ENCODE data around the gene PTPMT1.
A peak's percentile ranks its signal among the peaks of the same experiment; 100 is the strongest.

Gene PTPMT1

DNA sequence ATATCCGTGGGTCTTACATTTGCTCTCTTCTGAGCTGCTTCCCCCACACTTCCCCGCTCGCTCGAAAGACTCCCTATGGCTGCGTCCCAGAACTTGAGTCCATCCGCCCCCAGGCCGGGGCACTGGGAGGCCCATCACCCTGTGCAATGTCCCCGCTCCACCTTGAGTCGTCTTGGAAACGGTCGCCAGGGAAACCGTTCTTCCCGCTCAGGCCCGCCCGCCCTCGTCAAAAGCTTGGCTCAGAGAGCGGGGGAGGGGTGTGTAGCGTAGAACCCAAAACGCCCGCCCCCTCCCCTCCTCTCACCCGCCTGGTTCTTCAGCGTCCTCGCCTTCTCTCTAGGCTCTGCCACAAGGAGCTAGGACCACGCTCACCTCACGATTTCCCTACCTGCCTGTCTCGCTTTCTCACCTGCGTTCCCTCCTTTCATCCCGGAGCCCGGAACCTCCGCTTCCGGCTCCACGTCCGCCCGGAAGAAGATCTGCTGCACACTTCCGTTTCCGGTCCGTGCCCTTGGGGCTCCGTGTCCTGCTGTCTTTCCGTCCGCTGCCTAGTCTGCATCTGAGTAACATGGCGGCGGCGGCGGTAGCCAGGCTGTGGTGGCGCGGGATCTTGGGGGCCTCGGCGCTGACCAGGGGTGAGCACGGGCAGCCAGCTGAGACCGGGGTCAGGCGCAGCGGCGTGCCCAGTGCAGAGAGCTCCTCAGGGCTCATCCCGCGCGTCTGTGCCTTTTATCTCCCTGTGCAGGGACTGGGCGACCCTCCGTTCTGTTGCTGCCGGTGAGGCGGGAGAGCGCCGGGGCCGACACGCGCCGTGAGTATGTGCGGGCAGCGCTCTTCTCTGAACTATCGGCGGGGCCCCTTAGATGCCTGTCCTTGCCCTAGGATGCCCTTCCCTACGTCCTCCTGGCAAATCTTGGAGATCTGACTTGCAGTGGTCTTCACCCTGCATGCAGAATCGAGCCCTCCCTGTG is 13.4 kb downstream of the PTPMT1 start, which contains the start of the genes KBTBD4 and NDUFS3:
TSS of gene KBTBD4 (minus strand) at position 447 of the 971 bp plus-strand sequence. CDS start at position 428, 19 bp downstream.
TSS of gene NDUFS3 (plus strand) at position 551 of the 971 bp plus-strand sequence. CDS start at position 569, 18 bp downstream.
- DNase-seq (ENCODE audit: low spot score): peak; percentile 95

DNA sequence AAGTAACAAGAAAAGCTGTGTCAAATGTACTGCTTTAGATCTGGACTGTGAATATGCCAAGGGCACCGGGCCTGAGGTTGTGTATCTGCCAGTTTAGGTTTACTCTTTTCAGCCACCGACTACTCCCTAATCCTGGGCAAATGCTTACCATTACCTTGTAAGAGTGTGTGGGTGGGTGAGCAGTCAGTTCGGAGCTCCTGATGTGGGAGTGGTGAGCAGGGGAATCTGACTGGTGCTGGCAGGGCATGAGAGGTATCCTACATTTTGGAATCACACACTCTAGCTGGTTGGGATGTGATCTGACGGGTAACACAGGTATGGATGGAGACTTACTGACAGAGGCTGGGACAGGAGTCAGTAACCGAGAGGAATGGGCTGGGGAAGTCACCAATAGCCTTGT is 18.4 kb downstream of the PTPMT1 start:
- no peak for DNase-seq (ENCODE audit: low spot score)

DNA sequence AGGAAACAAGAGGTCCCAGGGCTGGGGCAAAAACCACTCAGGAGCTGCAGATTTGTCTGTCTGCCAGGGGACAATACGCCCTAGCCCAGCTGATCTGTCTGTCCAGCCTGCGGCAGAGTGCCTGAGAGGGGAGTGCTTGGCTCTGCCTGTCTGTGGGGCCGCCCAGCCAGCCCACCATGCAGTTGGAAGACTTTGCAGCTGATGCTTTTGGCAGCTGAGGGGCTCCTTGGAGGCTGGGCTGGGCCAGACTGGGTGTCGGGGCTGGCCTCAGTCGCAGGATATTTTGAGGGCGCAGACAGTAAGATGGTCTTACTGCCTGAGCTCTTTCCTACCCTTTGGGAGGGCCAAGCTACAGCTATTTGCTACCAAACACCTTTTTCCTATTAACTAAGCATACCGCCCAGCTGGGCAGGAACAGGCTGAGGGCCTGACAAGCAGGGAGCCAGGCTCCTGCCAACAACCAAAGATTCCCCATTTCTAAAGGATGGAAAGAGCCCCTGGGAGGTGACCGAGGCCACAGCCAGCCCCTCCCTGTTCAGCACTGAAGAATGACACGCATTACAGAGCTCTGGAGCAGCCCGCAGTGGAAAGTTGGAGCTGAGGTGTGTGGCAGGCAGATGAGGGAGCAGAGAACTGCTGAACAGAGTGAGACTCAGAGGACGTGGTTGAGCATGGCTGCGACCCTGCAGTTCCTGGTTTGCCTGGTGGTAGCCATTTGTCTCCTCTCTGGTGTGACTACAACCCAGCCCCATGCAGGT is 20.9 kb downstream of the PTPMT1 start, which contains the start of gene FAM180B:
TSS of gene FAM180B (plus strand) at position 581 of the 758 bp plus-strand sequence. CDS start at position 672, 91 bp downstream.
- peak; percentile 78 for DNase-seq (ENCODE audit: low spot score)

DNA sequence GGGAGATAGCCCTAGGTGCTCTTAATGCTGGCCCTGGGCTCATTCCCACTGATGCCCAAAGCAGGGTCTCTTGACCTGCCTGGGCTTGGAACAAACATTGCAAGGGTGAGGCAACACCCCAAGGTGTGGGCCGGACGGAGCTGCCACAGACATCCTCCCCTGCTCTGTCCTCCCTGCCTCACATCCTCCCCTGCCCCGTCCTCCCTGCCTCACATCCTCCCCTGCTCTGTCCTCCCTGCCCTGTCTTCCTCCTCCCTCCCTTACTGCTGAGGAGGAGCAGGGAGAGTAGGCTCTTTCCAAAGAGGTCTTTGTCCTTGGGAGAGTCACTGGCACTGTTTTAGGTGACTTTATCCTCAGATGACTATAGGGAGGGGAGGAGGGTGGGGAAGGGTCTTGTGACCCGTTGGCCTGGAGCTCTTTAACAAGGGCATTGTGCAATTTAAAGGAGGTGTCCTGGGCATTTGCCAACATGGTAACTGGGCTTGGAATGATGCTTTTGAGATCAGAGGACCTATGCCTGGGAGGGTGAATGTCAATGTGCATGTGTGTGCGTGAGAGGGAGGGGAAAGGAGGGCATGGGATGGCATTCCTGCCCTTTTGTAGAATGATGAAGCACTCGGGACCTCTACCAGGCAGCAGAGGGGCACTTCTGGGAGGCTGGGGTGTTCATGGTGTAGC is 21.8 kb downstream of the PTPMT1 start:
- DNase-seq (ENCODE audit: low spot score): no peak

DNA sequence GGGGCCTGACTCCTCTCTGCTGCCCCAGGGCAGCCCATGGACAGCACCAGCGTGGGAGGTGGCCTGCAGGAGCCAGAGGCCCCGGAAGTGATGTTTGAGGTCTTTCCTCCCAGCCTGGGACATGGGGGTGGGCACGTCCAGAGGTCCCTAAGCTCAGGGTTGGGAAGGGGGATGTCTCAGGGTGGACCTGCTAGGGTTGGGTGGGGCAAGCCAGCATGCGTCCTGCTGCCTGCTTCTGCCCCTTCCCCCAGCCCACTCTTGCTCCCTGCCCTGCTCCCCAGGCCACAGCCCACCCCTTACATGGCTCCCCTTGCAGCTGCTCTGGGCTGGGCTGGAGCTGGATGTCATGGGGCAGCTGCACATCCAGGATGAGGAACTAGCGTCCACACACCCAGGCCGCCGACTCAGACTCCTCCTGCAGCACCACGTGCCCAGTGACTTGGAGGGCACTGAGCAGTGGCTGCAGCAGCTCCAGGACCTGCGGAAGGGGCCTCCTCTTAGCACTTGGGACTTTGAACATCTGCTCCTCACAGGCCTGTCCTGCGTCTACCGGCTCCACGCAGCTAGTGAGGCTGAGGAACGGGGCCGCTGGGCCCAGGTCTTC is 22.4 kb downstream of the PTPMT1 start:
- DNase-seq (ENCODE audit: low spot score): no peak

DNA sequence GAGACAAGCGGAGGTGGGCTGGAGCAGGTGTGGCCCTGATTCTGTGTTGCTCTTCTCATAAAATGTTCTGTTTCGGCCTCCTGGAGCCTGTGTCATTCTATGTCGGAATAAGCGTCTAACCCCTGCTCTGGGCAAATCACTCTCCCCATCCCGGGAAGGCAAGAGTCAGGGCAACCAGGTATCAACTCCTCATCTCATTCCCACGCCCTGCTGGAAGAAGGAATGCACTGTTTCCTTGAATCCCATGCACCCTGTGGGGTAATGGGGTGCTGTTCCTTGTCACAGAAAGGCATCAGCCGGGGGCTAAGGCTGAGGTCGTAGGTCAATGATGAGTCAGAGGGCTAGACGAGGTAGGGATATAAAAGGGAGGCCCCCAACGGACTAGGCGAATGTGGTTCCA is 23.7 kb downstream of the PTPMT1 start:
- no peak for DNase-seq (ENCODE audit: low spot score)

DNA sequence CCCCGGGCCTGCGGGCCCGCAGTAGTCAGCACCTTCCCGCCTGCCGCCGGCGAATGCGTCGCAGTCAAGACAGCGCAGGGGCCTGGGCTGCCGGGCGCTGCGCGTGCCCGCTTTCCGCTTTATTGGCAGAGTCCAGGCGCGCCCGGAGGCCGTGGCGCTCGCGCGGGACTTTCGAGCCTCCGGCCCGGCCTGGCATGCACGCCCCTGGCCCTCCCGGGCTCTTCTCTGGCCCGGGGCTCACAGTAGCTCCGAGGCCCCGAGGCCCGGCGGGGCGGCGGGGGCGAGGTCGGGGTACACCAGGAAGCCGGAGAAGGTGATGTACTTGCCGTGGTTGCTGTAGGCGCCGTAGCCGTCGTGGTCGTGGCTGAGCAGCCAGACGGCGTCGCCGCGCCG is 24.2 kb downstream of the PTPMT1 start:
- no peak for DNase-seq (ENCODE audit: low spot score)

DNA sequence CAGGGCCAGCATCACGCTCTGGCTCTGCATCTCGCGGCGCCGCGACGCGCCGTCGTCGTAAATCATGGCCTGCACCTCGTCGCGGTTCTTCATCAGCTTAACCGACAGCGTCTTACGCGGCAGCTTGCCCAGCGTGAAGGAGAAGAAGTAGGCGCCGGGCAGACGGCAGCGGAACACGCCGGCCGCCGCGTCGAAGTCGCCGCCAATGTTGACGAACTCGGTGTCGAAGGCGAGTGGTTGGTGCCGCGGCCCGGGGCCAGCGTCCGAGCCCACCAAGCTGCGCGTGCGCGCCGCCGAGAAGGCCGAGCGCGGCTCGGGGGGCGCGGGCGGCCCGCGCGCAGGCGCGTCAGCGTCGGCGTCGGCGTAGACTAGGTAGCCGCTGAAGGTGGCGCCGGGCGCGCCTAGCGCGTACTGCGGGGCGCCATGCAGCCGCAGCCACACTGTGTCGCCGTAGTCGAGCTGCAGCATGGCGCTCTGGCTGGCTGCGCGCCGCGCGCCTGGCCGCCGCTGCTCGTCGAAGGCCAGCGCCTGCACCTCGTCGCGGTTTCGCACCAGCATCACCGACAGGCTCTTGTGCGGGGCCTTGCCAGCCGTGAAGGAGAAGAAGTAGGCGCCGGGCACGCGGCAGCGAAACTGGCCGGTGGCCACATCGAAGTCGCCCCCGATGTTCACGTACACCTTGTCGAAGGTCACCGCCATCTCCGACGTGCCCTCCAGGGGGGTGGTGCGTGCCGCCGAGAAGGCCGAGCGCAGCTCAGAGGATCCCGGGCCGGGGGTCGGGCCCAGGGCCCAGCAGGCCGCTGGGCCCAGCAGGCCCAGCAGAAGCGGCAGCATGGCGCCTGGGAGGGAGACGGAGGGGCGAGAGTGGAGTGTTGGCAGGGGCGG is 24.8 kb downstream of the PTPMT1 start:
- DNase-seq (ENCODE audit: low spot score): peak; percentile 81

DNA sequence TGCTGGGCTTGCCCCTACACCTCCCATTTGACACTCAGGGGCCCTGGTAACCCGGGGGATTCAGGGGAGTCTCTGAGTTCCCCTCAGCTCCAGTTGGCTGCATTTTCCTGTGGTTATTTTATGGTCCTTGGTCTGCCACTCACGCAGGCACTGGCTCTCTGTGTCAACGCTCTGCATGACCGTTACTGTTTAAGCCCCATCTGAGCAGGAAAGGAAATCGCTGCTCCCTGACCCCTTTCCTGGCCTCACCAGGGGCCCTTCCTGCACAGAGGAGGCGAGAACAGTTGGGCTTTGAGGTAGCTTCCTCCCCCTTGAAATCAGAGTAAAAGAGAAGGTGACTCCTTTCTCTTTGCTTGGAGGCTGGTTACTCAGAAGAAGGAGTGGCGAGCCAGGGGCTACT is 26.4 kb downstream of the PTPMT1 start:
- DNase-seq (ENCODE audit: low spot score): no peak

DNA sequence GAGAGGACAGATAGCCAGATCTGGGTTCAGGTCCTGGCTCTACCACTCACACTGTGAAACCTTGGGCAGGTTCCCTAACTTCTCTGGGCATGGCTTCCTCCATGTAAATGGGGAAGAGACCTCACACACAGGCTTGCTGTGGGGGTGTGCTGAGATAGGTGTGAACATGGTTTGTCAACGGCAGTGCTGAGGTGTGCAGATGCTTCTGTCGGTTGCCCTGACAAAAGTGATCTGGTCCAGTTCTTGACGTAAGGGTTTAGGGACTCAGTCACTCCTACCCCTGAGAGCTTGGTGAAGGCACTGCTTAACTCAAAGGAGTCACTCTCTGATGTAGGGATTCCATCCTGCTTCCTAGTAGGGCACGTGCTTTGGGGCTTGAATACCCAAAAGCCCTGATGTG is 26.9 kb downstream of the PTPMT1 start:
- no peak for DNase-seq (ENCODE audit: low spot score)

DNA sequence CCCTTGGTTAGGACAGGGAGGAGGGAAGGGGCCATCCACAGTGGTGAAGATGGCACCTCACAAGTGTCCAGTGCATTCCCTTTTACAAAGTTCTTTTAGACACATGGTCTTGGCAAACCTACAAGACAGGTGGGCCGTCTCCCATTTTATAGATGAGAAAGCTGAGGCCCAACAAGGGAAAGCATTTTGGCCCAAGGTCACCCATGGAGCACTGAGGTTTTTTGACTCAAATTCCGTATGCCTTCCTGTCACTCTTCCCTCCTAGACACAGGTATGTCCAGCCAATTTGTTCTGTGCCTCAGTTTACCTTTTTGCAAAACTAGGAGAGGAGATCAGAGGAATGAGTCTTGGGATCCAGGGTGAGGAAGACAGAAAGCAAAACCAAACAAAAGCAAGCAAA is 27.6 kb downstream of the PTPMT1 start:
- DNase-seq (ENCODE audit: low spot score): no peak

DNA sequence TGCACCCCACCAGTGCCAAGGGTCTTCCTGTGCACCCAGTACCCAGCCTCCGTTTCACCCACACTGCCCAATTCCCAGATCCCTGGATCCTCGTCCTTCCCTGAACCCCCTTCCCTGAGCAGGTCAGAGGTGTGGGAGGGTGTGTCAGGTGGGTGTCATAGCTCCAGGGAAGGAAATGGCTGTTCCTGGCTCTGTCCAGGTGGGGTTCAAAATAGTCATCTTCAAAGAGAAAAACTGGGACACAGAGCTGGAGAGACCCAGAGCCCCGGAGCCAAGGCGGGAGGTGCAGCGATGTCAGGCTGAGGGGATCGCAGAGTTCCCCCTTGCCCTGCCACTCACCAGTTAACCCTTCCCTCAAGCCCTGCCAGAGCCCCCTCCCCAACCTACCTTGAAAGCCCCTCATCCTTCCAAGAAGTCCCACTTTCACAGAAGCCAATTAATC is 28.1 kb downstream of the PTPMT1 start:
- no peak for DNase-seq (ENCODE audit: low spot score)

DNA sequence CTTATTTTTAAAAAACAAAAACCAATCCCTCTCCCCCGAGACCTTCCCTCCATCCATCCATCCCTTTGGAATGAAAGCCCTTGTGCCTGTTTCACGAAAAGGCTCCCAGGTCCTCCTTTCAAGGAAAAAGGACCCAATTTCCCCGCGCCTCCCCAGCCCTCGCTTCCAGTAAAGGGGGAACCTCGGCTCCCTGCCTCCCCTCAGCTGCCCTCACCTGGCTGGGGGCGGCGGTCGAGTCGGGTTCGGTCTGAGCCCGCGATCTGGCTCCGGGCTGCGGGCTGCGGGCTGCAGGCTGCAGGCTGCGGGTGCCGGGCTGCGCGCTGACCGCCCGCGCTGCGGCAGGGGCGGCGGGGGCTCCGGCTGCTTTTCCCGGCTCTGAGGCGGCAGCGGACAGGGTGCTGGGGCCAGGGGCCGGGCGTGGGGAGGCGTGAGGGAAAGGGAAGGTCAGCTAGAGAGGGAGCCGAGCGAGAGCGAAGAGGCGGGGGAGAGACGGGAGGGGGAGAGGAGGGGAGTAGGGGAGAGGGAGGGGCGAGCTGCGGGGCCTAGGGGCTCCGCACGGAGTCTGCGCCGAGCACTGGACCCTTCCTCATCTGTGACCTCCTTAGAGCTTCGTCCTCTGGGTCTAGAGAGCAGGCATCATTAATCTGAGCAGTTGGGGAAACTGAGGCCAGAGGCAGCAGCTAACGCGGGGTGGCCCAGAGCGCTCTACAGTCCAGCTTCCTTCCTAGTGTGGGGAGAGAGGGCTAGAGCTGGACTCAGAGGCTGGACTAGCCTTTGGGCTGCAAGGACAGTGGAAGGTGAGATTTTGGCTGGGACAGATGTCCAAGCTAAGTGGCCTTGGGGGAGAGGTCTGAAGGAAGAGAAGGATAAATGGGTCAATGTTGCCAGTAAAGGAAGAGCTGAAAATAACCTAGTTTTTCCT is 28.8 kb downstream of the PTPMT1 start, which contains the start of gene C1QTNF4:
TSS of gene C1QTNF4 (minus strand) at position 478 of the 922 bp plus-strand sequence. CDS start 3,601 bp downstream, outside the sequence.
- no peak for DNase-seq (ENCODE audit: low spot score)

DNA sequence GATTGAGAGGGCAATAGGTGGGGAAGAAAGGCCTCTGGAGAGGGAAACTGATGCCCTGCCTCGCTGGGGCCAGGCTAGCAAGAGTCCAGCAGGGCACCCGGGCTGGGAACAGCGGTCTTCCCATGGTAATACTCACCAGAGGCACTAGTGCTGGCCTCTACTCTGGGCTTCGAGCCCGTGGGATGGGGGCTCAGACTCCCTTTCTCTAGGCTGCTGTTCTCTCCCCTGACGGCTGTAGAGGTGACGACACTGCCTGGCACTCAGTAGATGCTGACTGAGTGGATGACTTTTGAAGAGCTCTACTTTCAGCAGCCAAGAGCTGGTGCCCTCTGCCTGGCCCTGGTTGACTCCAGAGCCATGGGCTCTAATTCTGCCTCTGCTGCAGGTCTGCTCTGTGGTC is 29.6 kb downstream of the PTPMT1 start:
- DNase-seq (ENCODE audit: low spot score): no peak

DNA sequence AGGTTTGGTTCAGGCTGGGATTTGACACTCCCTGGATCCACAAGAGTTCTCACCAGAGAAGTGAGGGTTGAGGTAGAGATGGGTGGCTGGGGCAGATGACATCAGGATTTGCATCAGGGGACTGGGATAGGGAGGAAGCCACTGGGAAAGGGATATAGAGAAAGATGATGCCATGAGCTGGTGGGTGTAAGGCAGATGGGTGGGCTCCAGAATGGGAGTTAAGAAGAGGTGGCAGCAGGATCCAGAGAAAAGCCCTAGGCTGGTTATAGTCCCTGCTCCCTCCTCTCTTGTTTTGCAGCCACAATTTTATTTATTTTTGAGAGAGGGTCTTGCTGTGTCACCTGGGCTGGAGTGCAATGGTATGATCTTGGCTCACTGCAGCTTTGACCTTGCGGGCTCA is 30.6 kb downstream of the PTPMT1 start:
- DNase-seq (ENCODE audit: low spot score): no peak

DNA sequence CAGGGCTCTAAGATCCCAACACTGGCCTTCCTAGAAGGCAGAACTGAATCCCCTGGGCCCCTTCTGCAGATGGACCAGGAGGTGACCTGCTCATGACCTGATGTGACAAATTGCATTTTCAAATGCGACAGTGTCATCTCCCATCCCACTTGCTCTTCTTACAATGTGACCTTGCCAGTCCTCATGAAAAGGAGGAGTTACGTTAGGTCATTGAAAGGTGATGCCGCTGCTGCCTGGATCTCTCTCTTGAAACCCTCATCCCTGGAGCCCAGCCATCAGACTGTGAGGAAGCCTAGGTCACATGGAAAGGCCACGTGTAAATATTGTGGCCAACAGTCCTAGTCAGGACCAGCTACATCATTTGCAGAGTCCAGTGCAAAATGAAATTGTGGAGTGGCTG is 34.5 kb downstream of the PTPMT1 start:
- DNase-seq (ENCODE audit: low spot score): no peak

DNA sequence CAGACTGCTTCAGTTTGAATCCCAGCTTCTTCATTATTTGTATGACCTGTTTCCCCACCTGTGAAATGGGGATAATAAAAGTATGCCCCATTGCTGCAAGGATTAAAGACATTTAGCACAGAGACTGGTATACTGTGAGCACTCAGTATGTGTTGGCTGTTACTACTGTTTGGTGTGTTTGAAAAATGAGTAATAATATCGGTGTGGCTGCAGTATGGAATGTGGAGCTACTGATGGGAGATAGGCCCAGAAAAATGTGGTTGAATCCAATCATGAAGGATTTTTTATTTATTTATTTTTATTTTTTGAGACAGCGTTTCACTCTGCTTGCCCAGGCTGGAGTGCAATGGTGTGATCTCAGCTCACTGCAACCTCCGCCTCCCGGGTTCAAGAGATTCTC is 37.9 kb downstream of the PTPMT1 start:
- DNase-seq (ENCODE audit: low spot score): no peak

DNA sequence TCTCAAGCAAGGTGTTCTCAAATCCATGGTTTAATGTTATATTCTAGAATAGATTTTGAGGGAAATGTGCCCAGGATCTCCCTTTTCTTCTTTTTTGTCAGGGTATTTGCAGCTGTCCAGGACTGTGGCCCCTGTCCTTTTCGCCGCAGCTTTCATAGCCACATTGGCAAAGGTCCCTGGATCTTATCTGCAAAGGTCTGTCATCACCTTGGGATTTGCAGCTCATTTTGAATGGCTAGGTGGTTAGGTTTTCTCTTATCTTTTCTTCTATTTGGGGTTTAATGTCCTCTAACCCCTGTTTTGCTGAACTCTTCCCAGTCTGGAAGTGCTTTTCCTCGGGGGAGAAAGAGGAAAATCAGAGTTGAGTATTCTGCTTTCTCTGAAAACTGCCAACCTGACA is 40.5 kb downstream of the PTPMT1 start:
- no peak for DNase-seq (ENCODE audit: low spot score)

DNA sequence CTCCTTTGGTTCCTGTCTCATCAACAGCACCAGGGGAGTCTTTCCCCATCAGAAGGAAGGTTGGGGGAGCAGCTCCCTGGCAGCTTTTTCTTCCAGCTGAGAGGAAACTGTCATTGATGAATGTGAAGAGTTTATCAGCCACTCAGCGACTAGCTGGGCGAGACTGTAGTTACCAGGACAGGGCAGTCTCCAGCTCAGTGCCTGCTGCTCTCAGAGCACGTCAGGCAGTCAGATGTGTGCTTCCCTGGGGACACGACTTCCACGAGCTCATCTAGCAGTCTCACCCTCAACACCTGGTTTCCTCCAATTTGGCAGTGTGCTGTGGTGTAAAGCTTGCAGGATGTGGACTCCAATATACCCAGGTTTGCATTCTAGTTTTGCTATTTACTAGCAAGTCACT is 41.3 kb downstream of the PTPMT1 start:
- DNase-seq (ENCODE audit: low spot score): no peak

All from left forelimb (tissue), 1 donor.